Erythroblast (primary cell): ENCODE measurements around the gene ALDH1A1.
"Not testable (repeated sequence)": the region's sequence is repeated elsewhere in the genome, so short reads cannot be mapped to it uniquely, and the experiment has no call there.

Experiments
- DNase-seq, 2 experiments: peaks; one replicate each; lab custom pipeline; 2025; lab: John Stamatoyannopoulos, UW
- GATA1 ChIP-seq: IDR thresholded peaks from 2 replicates; pipeline ENCODE4 v1.6.1; 2011; ENCODE audit warnings: low read depth, mild to moderate bottlenecking, control low read depth, low read length, moderate library complexity
- POLR2A ChIP-seq: IDR thresholded peaks from 2 replicates; pipeline ENCODE4 v1.6.1; 2011; ENCODE audit warnings: mild to moderate bottlenecking, low read length

ALDH1A1 gene

GRCh38 chr9:72945391-72945790 lies 7.5 kb downstream of the ALDH1A1 start:
- TF ChIP-seq POLR2A (no peak), GATA1 (no peak)
- no peak for DNase-seq

DNA sequence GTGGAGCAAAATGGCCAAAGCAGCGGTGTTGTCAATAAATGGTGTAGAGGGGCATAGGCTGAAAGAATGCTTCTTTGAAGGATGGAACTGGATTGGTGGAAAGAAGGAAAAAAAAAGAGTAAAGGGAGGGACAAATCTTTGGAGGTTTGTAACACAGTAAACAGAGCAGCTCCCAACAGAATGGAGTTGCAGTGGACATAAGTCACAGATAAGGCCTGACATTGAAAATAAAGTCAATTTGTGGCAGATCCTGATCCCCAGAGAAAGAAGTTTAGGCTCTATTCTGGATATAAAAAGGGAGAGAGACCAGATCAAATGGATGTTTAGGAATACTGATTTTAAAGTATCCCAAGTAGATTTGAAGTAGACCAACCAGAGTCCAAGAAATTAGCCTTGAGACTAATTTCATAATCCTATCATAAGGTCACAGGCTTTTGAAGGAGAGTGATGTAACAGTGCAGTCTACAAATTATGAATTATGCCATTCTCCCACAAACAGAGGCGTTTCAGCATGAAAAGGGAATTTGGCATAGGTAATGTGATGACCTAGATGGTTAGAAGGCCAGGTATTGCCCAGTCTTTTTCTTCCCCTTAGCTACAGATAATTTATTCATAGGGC lies 8.9 kb downstream of the ALDH1A1 start:
- no peak for TF ChIP-seq POLR2A
- TF ChIP-seq GATA1, result no peak
- no peak for DNase-seq

GRCh38 chr9:72942451-72942850 lies 10.4 kb downstream of the ALDH1A1 start:
- TF ChIP-seq GATA1, result no peak
- no peak for TF ChIP-seq POLR2A
- no peak for DNase-seq

GRCh38 chr9:72939581-72939980 lies 13.3 kb downstream of the ALDH1A1 start:
- DNase-seq, result not testable (repeated sequence)

- no peak for DNase-seq
- TF ChIP-seq GATA1 (no peak), POLR2A (no peak)
These were observed 15.3 kb downstream of the ALDH1A1 start for GRCh38 chr9:72937545-72937944.

GRCh38 chr9:72936679-72937078 lies 16.2 kb downstream of the ALDH1A1 start:
- TF ChIP-seq POLR2A (no peak), GATA1 (no peak)
- no peak for DNase-seq

GRCh38 chr9:72936266-72936665 lies 16.6 kb downstream of the ALDH1A1 start:
- TF ChIP-seq GATA1 (no peak), POLR2A (no peak)
- no peak for DNase-seq

DNA sequence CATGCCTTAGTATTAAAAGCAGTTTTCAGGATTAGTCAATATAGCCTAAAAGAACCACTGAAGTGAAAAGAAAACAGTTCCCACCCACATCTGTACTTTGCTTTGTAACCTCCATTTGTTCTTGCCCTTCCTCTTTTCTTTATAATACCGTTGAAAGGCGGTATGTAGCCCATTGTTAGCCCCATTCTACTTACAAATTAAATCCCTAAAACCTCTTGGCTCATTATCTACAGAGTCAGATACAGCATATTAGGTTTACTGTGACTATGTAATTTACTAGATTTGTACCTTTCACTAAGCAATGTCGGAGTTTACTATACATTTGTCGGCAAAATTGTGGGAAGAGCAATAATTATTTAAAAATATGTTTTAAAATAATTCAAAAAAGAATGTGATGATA lies 17.3 kb downstream of the ALDH1A1 start:
- DNase-seq, result no peak
- TF ChIP-seq POLR2A (no peak), GATA1 (no peak)

DNA sequence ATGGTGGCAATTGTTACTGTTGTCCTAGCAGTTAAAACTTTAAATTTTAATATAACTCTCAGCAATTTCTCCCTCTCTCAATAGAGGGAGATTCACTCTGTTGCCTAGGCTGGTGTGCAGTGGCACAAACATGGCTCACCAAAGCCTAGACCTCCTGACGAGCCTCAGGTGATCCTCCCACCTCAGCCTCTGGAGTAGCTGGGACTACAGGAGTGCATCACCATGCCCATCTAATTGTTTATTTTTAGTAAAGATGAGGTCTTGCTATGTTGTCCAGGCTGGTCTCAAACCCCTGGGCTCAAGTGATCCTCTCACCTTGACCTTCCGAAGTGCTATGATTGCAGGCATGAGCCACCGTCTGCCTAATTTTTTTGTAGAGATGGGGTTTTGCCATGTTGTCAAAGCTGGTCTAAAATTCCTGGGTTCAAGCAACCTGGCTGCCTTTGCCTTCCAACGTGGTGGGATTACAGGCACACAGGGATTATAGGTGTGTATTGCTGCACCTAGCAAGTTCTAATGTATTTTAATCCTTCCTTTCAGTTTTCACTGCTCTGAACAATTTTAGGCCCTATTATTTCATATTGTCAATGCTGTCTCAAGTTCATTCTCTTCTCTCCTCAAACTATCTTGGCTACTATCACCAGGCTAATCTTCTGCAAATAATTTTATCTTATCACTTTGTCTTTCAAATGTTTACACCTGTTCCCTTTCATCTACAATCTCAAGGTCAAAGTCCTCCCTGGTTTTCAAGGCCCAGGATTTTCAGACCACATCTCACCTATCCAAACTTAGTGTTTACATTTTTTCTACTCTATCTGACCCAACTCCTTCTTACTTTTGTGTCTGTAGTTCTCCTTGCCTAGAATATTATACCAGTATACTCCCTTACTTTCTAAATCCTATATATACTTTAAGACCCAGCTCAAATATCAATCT lies 18.9 kb downstream of the ALDH1A1 start:
- no peak for DNase-seq
- TF ChIP-seq GATA1, result no peak
- no peak for TF ChIP-seq POLR2A

GRCh38 chr9:72932619-72933018 lies 20.2 kb downstream of the ALDH1A1 start:
- no peak for DNase-seq
- no peak for TF ChIP-seq POLR2A
- TF ChIP-seq GATA1, result no peak

- no peak for TF ChIP-seq POLR2A
- no peak for TF ChIP-seq GATA1
- no peak for DNase-seq
These were observed 21.0 kb downstream of the ALDH1A1 start for GRCh38 chr9:72931897-72932296.

DNA sequence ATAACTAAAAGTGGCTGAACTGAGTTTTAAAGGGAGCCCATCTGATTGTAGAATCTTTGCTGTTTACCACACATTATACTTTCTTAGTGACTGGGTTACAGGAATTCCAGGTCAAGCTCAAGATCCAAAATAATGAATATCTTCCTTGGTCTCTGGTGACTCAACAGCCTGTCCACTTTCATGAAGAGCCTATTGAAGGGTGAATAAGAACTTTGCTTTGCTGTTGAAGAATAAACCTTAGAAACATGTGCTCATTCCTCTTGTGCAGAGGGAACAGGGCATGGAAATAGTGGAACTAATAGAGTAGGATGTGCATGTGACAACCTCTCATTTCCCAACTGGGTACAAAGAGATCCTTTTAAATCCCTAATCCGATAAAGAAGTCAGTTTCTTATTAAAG lies 21.4 kb downstream of the ALDH1A1 start:
- DNase-seq, result no peak

DNA sequence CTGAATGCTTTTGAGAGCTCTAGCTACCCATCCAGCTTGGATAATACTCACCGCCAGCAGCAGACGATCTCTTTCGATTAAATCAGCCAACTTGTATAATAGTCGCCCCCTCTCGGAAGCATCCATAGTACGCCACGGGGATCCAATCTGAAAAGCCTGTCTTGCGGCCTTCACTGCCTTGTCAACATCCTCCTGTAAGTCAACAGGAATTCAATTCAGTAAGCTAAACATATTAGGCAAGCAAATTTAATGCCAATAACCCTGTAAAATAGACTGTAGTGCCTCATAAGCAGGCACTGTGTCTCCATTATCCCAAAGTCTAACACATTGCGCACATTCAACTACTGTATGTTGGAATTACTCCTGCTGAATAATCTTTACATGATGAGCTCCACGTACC lies 22.0 kb downstream of the ALDH1A1 start:
- no peak for DNase-seq
- TF ChIP-seq GATA1 (no peak), POLR2A (no peak)

More for the DNA sequence above, 21.4 kb downstream of the ALDH1A1 start:
- no peak for TF ChIP-seq POLR2A
- no peak for TF ChIP-seq GATA1

DNA sequence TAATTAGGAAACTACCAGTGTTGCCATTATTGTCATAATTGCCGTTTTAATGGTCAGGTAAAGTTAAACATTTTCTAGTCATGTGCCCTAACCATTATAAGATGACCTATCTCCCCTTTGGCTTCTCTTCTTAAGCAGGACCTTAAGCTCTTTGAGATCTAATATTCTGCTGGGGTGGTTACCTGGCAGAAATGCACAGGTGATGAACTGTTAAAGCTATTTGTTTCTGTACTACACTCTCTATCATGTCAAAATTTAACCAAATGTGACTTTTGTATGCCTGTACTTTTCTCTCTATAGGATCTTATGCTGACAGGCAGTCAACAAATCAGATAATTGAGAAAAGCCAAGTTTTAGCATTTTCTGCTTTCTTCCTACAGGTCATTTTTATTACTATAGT lies 23.3 kb downstream of the ALDH1A1 start:
- TF ChIP-seq POLR2A (no peak), GATA1 (no peak)

More for the DNA sequence above, 23.3 kb downstream of the ALDH1A1 start:
- no peak for DNase-seq
